GM18499 (cell line): ENCODE data around the gene TMC1.
"Not testable (repeated sequence)": the region's sequence is repeated elsewhere in the genome, so short reads cannot be mapped to it uniquely, and the experiment has no call there.

ENCODE experiments used
- ATAC-seq: cut with Tn5 transposase; IDR thresholded peaks from one replicate; pipeline ENCODE4 v1.9.1; 2021; ENCODE audit warnings: moderate number of reproducible peaks; ENCODE audit not compliant: insufficient read depth, unreplicated experiment

TMC1 gene

GRCh38 chr9:72850209-72850608, 328.8 kb downstream of the TMC1 start:
- not testable (repeated sequence) for ATAC-seq

GRCh38 chr9:72855321-72855720, 333.9 kb downstream of the TMC1 start:
- no peak for ATAC-seq

- ATAC-seq: no peak
These were observed 334.6 kb downstream of the TMC1 start for GRCh38 chr9:72855890-72856523.

GRCh38 chr9:72856972-72857623, 335.7 kb downstream of the TMC1 start:
- ATAC-seq: no peak

GRCh38 chr9:72857624-72857996, 336.2 kb downstream of the TMC1 start:
- ATAC-seq: no peak

GRCh38 chr9:72858089-72858912, 336.9 kb downstream of the TMC1 start:
- no peak for ATAC-seq

GRCh38 chr9:72862788-72863187, 341.4 kb downstream of the TMC1 start:
- ATAC-seq: not testable (repeated sequence)

- ATAC-seq: no peak
These were observed 342.2 kb downstream of the TMC1 start for GRCh38 chr9:72863456-72864094.

- ATAC-seq: no peak
These were observed 342.9 kb downstream of the TMC1 start for GRCh38 chr9:72864327-72864726.

GRCh38 chr9:72871685-72872084, 350.3 kb downstream of the TMC1 start:
- no peak for ATAC-seq

GRCh38 chr9:72872718-72873117, 351.3 kb downstream of the TMC1 start:
- no peak for ATAC-seq

GRCh38 chr9:72873456-72873855, 352.0 kb downstream of the TMC1 start:
- ATAC-seq: no peak

GRCh38 chr9:72874344-72874743, 352.9 kb downstream of the TMC1 start:
- no peak for ATAC-seq

- no peak for ATAC-seq
These were observed 353.8 kb downstream of the TMC1 start for GRCh38 chr9:72875221-72875620.

GRCh38 chr9:72880821-72881220, 359.4 kb downstream of the TMC1 start:
- ATAC-seq: no peak

- no peak for ATAC-seq
These were observed 360.8 kb downstream of the TMC1 start for GRCh38 chr9:72882117-72882775.

GRCh38 chr9:72883875-72884274, 362.5 kb downstream of the TMC1 start:
- no peak for ATAC-seq

GRCh38 chr9:72884508-72884907, 363.1 kb downstream of the TMC1 start:
- ATAC-seq: no peak
